Astrocyte (in vitro differentiated cells and primary cell): Measurements from ENCODE around the gene IMP4. TPM values are rescaled to one million over a fixed set of nuclear protein-coding genes. Genes with fewer than 3 reads are reported as not detected.

Experiments used
- DNase-seq: peaks from one replicate; pipeline ENCODE4 v3.0.0-alpha.2; 2010; ENCODE audit warnings: low read depth
- FAIRE-seq: peaks from 2 replicates; lab custom pipeline; 2011; peaks lifted over from hg19 to GRCh38; lab: Jason Lieb, UNC
- H2AFZ ChIP-seq: 2 replicates; pipeline ENCODE4 v1.6.0; 2012; ENCODE audit warnings: low read depth, low read length, inconsistent platforms
- H3K27ac ChIP-seq: 2 replicates; pipeline ENCODE4 v1.5.1; 2011; ENCODE audit warnings: low read depth, low read length, inconsistent platforms
- H3K27me3 ChIP-seq: 2 replicates; pipeline ENCODE4 v1.6.0; 2011; ENCODE audit warnings: low read length, inconsistent platforms; ENCODE audit not compliant: insufficient read depth
- H3K36me3 ChIP-seq: 2 replicates; pipeline ENCODE4 v1.5.1; 2011; ENCODE audit warnings: low read length, inconsistent platforms; ENCODE audit not compliant: insufficient read depth
- H3K4me1 ChIP-seq: 2 replicates; pipeline ENCODE4 v1.5.1; 2011; ENCODE audit warnings: low read length, inconsistent platforms; ENCODE audit not compliant: insufficient read depth
- H3K4me2 ChIP-seq: 2 replicates; pipeline ENCODE4 v1.6.0; 2012; ENCODE audit warnings: low read length, inconsistent platforms
- H3K4me3 ChIP-seq: 2 replicates; pipeline ENCODE4 v1.5.1; 2011; ENCODE audit warnings: low read depth, mild to moderate bottlenecking, low read length, inconsistent platforms; ENCODE audit not compliant: insufficient read depth
- H3K79me2 ChIP-seq: 2 replicates; pipeline ENCODE4 v1.6.0; 2012; ENCODE audit warnings: mild to moderate bottlenecking, low read length, inconsistent platforms; ENCODE audit not compliant: insufficient read depth
- H3K9ac ChIP-seq: 2 replicates; pipeline ENCODE4 v1.6.0; 2012; ENCODE audit warnings: mild to moderate bottlenecking, low read length, inconsistent platforms
- H3K9me3 ChIP-seq: 2 replicates; pipeline ENCODE4 v1.5.1; 2012; ENCODE audit warnings: low read depth, mild to moderate bottlenecking, low read length, inconsistent platforms; ENCODE audit not compliant: insufficient read depth
- H4K20me1 ChIP-seq: 2 replicates; pipeline ENCODE4 v1.6.0; 2012; ENCODE audit warnings: low read length, inconsistent platforms; ENCODE audit not compliant: insufficient read depth
- H3K27ac Mint-ChIP-seq: one replicate; pipeline ENCODE4 v1.8.0; 2021; ENCODE audit warnings: mild to moderate bottlenecking, mixed read lengths; ENCODE audit not compliant: unreplicated experiment
- H3K27me3 Mint-ChIP-seq: one replicate; pipeline ENCODE4 v1.8.0; 2021; ENCODE audit warnings: low read depth, mixed read lengths; ENCODE audit not compliant: unreplicated experiment
- H3K36me3 Mint-ChIP-seq: one replicate; pipeline ENCODE4 v1.8.0; 2021; ENCODE audit warnings: low read depth, mixed read lengths; ENCODE audit not compliant: unreplicated experiment
- H3K4me1 Mint-ChIP-seq: one replicate; pipeline ENCODE4 v1.8.0; 2021; ENCODE audit warnings: low read depth, mixed read lengths; ENCODE audit not compliant: unreplicated experiment
- H3K4me3 Mint-ChIP-seq: one replicate; pipeline ENCODE4 v1.8.0; 2021; ENCODE audit warnings: mild to moderate bottlenecking, moderate library complexity, mixed read lengths; ENCODE audit not compliant: unreplicated experiment
- H3K9me3 Mint-ChIP-seq: one replicate; pipeline ENCODE4 v1.8.0; 2021; ENCODE audit warnings: mild to moderate bottlenecking, mixed read lengths; ENCODE audit not compliant: unreplicated experiment
- EZH2 ChIP-seq: IDR thresholded peaks from 2 replicates; pipeline ENCODE4 v1.6.1; 2012; ENCODE audit warnings: mild to moderate bottlenecking, low read length, inconsistent platforms; ENCODE audit not compliant: insufficient read depth
- total RNA-seq: library from RNA; stranded (reverse); gene quantifications from 2 replicates; pipeline ENCODE4 v1.2.1, GENCODE V29; 2021
- TF ChIP-seq, protein P1 (sequence below): IDR thresholded peaks from 2 replicates; pipeline ENCODE4 v1.5.1; 2011; ENCODE audit warnings: low read depth, mild to moderate bottlenecking, inconsistent platforms, low read length, moderate library complexity; ENCODE audit not compliant: insufficient read depth

IMP4 gene
- total RNA-seq, 1 donor from 2014 or later, result 65.5 TPM

DNA sequence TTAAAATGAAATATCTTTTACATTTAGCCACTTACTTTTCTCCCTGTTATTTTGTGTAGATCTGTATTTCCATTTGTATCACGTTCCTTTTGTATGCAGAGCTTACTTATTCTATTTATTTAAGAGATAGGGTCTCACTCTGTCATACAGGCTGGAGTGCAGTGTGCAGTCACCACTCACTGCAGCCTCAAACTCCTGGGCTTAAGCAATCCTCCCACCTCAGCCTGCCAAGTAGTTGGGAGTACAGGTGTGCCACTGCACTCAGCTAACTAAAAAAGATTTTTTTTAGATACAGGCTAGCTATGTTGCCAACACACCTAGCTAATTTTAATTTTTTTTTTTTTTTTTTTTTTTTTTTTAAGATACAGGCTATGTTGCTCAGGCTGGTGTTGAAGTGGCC lies 24.0 kb downstream of the IMP4 start:
- no peak overlapping the region for H3K4me3 ChIP-seq
- no peaks in the 10 kb centered on the region for H3K27me3 Mint-ChIP-seq
- H3K36me3 ChIP-seq, result no peaks in the 10 kb centered on the region
- H2AFZ ChIP-seq, result no peak overlapping the region
- DNase-seq, result no peak
- peaks cover 2% of the 10 kb centered on the region for H3K4me1 Mint-ChIP-seq
- H3K27me3 ChIP-seq, result no peaks in the 10 kb centered on the region
- H3K9me3 Mint-ChIP-seq, result peaks cover 2% of the 10 kb centered on the region
- peaks cover 7% of the 10 kb centered on the region for H3K4me1 ChIP-seq
- H3K36me3 Mint-ChIP-seq, result peaks cover 13% of the 10 kb centered on the region
- no peak overlapping the region for H3K4me3 Mint-ChIP-seq
- no peaks in the 10 kb centered on the region for H4K20me1 ChIP-seq
- no peak overlapping the region for H3K27ac Mint-ChIP-seq
- no peak for FAIRE-seq
- TF ChIP-seq, protein P1, sequence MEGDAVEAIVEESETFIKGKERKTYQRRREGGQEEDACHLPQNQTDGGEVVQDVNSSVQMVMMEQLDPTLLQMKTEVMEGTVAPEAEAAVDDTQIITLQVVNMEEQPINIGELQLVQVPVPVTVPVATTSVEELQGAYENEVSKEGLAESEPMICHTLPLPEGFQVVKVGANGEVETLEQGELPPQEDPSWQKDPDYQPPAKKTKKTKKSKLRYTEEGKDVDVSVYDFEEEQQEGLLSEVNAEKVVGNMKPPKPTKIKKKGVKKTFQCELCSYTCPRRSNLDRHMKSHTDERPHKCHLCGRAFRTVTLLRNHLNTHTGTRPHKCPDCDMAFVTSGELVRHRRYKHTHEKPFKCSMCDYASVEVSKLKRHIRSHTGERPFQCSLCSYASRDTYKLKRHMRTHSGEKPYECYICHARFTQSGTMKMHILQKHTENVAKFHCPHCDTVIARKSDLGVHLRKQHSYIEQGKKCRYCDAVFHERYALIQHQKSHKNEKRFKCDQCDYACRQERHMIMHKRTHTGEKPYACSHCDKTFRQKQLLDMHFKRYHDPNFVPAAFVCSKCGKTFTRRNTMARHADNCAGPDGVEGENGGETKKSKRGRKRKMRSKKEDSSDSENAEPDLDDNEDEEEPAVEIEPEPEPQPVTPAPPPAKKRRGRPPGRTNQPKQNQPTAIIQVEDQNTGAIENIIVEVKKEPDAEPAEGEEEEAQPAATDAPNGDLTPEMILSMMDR, result no peak
- TF ChIP-seq EZH2, result no peak
- H3K9ac ChIP-seq, result no peak overlapping the region
- H3K4me2 ChIP-seq, result no peak overlapping the region
- H3K27ac ChIP-seq, result no peak overlapping the region
- H3K79me2 ChIP-seq, result peaks cover 7% of the 10 kb centered on the region
- H3K9me3 ChIP-seq, result no peaks in the 10 kb centered on the region

DNA sequence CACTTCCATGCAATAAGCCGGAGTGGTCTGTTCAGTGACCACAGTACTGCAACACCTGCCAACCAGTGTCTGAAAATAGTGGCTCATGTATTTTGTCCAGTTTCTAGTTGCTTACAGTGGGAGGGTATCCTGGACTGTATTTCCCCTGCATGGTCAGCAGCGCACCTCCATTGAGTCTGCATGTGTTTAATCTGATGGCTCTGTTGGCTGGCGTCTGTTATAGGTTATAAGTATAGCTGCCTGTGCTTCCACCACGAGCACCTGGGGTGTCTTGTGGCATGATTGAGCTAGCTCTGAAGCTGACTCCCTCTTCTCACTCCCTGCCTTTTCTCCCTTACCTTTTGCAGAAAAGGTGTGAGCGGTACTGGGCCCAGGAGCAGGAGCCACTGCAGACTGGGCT lies 26.1 kb downstream of the IMP4 start:
- Histone ChIP-seq H3K9ac (no peak overlapping the region), H3K4me1 (peaks cover 16% of the 10 kb centered on the region), H4K20me1 (no peaks in the 10 kb centered on the region), H3K4me2 (no peak overlapping the region), H3K79me2 (peaks cover 23% of the 10 kb centered on the region), H3K9me3 (no peaks in the 10 kb centered on the region), H2AFZ (no peak overlapping the region), H3K27me3 (no peaks in the 10 kb centered on the region), H3K4me3 (no peak overlapping the region), H3K36me3 (no peaks in the 10 kb centered on the region), H3K27ac (no peak overlapping the region)
- H3K4me3 Mint-ChIP-seq, result no peak overlapping the region
- no peak for TF ChIP-seq EZH2
- TF ChIP-seq, protein P1, result no peak
- H3K4me1 Mint-ChIP-seq, result peaks cover 8% of the 10 kb centered on the region
- no peaks in the 10 kb centered on the region for H3K27me3 Mint-ChIP-seq
- no peak overlapping the region for H3K27ac Mint-ChIP-seq
- no peak for DNase-seq
- FAIRE-seq, result no peak
- peaks cover 2% of the 10 kb centered on the region for H3K9me3 Mint-ChIP-seq
- peaks cover 13% of the 10 kb centered on the region for H3K36me3 Mint-ChIP-seq

DNA sequence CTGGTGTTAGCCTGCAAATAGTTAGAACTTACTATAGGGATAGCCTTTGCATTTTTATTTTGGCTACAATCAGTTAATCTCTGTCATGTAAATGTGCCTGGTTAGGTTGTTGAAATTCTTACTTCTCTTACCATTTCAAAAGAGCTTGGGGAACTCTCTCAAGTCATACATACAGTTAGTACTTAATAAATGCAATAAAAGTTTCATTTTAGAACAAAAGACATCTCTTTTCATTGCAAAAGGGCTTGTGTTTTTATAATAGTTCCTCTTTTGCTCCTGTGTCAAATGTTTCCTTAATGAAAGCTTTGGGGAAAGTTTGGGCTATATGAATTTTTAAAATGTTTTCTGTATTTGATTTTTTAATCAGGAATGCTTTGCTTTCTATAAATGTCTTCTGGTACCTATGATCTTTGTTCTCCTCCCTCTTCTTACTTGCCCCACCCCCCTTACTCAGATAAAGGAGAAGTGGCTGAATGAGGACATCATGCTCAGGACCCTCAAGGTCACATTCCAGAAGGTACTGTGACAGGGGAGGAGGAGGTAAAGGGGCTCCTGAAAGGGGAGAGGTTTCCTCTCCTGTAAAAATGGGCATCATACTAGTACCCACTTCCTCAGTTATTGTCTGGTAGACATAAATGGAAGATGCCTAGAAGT lies 26.7 kb downstream of the IMP4 start:
- Histone ChIP-seq H3K36me3 (no peaks in the 10 kb centered on the region), H3K27me3 (no peaks in the 10 kb centered on the region), H3K79me2 (peaks cover 28% of the 10 kb centered on the region), H3K27ac (no peak overlapping the region), H2AFZ (no peak overlapping the region), H4K20me1 (peaks cover under 1% of the 10 kb centered on the region), H3K4me2 (no peak overlapping the region), H3K9ac (no peak overlapping the region), H3K9me3 (no peaks in the 10 kb centered on the region), H3K4me3 (no peak overlapping the region), H3K4me1 (peaks cover 17% of the 10 kb centered on the region)
- H3K4me3 Mint-ChIP-seq, result no peak overlapping the region
- no peak overlapping the region for H3K27ac Mint-ChIP-seq
- peaks cover 13% of the 10 kb centered on the region for H3K4me1 Mint-ChIP-seq
- H3K27me3 Mint-ChIP-seq, result no peaks in the 10 kb centered on the region
- peaks cover 13% of the 10 kb centered on the region for H3K36me3 Mint-ChIP-seq
- DNase-seq (no peak), FAIRE-seq (no peak)
- H3K9me3 Mint-ChIP-seq, result peaks cover 2% of the 10 kb centered on the region
- TF ChIP-seq, protein P1, result no peak
- TF ChIP-seq EZH2, result no peak
